CD4-positive, alpha-beta T cell treated with Interleukin-4 for 4 hours (primary cell): ENCODE results near the gene MYO1D.
"Not testable (repeated sequence)": the region's sequence is repeated elsewhere in the genome, so short reads cannot be mapped to it uniquely, and the experiment has no call there.

ENCODE experiments used
- DNase-seq: peaks from one replicate; pipeline ENCODE4 v3.0.0-alpha.2; 2020

The MYO1D gene

DNA sequence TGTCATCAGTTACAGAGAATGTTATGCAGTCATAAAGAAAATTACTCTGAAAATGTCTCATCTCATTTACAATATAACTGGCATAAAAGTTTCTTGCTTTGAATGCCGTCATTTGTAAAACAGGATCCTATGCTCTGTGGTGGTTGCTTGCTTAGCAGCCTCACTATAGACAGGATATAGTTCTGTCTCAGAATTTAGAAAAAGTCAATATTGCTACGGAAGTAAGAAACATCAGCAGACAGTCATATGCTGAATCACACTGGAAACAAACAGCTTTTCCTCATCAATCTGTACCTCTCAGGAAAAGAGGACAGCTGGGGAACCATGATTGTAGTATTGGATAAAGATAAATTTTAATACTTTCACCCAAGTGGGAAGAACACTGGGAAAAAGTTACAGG lies 105.5 kb downstream of the MYO1D start:
- DNase-seq: no peak

DNA sequence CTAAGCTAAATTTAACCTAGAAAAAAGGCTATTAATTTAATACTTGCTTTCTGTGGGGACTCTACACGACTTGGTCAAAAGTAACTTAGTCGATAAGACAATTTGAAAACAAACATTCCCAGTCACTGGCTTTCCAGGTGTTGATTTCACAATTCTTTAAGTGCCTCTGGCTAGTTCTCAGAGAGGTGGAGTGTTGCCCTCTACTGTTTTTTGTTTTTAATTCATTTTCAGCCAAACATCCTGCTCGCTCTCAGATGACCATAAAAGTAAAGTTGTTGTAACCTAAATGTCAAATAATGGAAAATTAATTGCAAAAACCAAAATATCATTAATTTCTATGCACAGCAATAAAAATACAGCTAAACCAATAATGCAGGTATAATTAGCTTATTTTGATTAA lies 107.1 kb downstream of the MYO1D start:
- DNase-seq: no peak

- DNase-seq: no peak
These were observed 113.0 kb downstream of the MYO1D start for GRCh38 chr17:32763855-32764439.

DNA sequence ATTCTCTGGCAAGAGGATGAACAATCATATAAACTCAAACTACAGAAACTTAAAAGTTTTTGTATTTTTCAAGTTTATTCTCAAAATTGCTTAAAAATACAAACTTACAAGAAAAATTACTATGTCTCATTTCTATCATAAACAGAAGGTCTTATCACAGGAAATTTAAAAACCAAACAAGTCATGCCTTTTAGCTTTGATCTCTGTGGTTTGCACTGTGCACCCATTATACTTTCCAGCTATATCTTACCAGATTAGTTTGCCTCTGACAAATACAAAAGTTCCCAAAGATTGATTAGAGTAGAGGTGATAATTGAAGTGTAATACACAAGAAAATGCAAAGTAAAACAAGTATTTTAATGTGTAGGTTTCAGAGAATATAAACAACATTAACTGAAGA lies 117.4 kb downstream of the MYO1D start:
- peak; percentile 13 for DNase-seq

- DNase-seq: no peak
These were observed 119.0 kb downstream of the MYO1D start for GRCh38 chr17:32757963-32758362.

- DNase-seq: no peak
These were observed 120.2 kb downstream of the MYO1D start for GRCh38 chr17:32756696-32757095.

GRCh38 chr17:32755045-32755805 lies 121.7 kb downstream of the MYO1D start:
- peak; percentile 55 for DNase-seq

- no peak for DNase-seq
These were observed 124.0 kb downstream of the MYO1D start for GRCh38 chr17:32752934-32753333.

GRCh38 chr17:32747856-32748255 lies 129.1 kb downstream of the MYO1D start:
- DNase-seq: no peak

DNA sequence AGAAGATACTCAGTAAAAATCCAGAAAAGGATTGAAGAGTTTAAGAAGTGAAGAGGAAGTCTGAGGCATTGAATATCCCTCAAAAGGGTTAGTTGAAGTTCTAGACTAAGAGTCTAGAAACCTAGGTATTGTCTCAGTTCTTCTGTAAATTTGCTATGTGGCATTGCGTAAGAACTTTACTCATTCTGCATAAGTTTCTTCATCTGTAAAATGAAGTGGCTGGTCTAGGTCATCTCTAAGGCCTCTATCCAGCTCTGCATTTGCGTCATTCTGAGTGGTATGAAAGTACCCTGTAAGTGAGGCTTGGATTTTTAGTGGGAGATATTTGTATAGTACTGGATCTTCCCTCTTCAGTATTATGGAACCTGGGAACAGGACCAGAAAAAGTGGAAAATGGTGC lies 130.2 kb downstream of the MYO1D start:
- DNase-seq: no peak

- no peak for DNase-seq
These were observed 130.6 kb downstream of the MYO1D start for GRCh38 chr17:32746280-32746679.

DNA sequence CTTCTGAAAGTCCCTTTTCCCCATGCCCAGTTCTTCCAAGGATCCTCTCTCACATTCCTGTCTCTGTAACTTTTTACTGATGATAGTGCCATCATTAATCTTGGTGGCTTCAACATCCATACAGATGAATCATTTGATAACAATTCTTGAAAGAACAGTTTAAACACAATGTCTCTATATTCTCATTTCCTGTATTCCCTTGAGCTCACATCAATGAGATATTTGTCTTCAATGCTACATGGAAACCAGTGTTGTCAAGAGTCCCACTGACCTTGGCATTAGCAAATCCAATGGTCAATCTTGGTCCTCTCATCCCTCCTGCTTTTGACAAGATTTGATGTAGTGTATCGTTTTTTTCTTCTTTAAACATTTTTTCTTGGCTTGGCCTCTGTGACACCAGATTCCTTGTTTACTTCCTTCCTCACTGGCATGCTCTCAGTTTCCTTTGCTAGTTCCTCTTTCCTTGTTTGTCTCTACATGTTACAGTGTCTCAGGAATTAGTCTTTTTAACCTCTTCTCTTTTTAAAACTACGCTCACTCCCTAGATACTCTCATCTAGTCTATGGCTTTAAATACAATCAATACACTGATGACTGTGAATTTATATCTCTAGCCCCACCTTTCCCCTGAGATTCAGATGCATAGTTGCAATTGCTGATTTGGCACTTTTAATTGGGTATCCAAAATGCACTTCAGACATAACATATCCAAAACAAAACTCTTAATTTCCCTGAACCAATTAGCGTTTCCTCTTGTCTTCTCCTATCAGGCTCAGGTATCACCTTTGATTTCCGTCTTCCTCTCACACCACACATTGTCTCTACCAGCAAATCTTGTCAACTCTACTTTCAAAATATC lies 134.0 kb downstream of the MYO1D start:
- DNase-seq: no peak

DNA sequence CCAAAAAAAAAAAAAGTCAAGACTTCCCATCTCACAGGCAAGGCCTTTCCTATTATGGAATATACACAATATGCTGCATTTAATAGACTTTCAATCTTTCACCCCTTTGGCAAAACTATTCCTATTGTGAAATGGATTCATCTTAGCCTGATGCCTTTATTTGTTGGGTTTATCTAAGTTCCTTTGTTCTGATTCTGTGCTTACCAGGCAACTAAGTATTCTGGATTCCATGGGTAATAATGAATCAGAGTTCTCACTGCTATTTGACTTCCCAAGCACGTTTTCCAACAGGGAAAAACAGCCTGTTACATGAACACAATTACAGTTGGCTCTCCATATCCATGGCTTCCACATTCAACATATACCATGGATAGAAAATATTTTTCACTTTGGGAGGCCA lies 135.5 kb downstream of the MYO1D start:
- DNase-seq: no peak

DNA sequence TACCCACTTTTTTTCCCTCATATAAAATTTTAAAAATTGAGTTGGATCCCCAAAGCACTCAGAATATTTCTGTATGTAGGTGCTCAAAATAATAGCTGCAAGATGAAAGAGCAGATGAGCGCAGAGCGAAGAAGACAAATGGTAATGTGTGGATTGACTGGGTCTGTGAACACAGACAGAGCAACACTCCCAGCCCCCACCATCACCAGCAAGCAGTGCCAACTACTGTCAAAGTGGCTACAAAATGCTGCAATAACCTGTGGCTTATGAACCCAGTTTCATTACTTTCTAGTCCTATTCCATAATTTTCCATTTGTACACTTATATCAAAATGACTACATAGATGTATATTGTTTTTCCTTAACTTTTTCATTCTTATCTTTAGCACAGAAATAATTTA lies 137.2 kb downstream of the MYO1D start:
- DNase-seq: no peak

- not testable (repeated sequence) for DNase-seq
These were observed 137.8 kb downstream of the MYO1D start for GRCh38 chr17:32739151-32739550.

DNA sequence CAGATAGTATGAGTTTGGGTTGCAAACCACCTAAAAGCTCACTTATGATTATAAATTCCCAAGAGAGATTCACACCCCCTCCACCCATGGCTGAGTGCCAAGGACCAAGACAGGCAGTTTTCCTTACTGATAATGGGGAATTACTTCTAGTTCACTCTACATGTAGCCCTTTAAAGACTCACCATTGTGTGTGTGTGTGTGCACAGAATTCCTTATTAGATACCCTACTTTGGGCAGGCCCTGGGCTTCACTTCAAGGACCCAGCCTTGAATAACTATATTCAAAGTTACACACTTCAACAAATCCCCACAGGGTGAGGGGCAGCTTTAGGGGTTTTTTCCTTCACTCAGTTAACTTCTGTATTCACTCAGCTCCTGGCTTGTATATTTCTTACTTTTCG lies 143.5 kb downstream of the MYO1D start:
- DNase-seq: no peak

GRCh38 chr17:32732900-32733299 lies 144.0 kb downstream of the MYO1D start:
- DNase-seq: no peak

- DNase-seq: no peak
These were observed 144.7 kb downstream of the MYO1D start for GRCh38 chr17:32732296-32732642.

GRCh38 chr17:32731556-32732295 lies 145.2 kb downstream of the MYO1D start:
- no peak for DNase-seq

DNA sequence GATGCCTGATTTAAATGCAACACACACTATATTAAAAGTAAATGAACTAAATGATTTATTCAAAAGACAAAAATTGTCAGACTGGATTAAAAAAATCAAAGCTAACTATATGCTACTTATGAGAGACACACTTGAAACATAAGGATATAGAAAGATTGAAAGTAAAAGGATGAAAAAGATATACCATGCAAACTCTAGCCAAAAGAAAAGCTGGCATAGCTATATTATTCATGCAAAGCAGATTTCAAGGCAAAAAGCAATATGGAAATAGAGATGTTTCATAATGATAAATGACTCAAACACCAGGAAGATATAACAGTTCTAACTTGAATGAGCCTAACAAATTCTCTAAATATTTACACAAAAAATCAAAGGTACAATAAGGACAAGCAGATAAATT lies 149.2 kb downstream of the MYO1D start:
- no peak for DNase-seq

GRCh38 chr17:32725697-32726096 lies 151.2 kb downstream of the MYO1D start:
- no peak for DNase-seq

DNA sequence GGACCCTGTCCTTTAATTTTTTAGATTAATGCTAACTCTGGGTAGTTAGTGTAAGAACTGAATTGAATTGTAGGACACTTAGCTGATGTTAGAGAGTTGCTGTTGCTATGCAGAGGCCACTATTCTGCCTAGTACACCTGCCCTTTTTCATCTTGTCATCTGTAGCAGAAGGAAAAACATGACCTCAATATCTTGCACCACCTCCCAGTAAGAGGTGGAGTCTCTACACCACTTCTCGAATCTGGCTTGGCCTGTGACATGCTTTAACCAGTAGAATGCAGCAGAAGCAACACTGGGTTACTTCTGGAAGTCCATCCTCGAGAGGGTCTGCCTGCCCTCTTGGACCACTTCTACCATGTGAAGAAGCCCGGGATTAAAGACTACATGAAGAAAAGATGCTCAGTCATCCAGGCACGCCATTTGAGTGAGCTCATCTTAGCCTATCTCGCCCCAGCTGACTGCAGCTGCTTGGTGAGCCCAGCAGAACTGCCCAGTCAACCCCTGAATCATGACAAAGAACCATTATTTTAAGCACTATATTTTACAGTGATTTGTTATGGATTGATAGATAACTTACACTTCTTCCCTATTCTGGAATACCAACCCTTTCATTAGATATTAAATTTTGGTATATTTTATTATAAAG lies 153.5 kb downstream of the MYO1D start:
- DNase-seq: no peak

DNA sequence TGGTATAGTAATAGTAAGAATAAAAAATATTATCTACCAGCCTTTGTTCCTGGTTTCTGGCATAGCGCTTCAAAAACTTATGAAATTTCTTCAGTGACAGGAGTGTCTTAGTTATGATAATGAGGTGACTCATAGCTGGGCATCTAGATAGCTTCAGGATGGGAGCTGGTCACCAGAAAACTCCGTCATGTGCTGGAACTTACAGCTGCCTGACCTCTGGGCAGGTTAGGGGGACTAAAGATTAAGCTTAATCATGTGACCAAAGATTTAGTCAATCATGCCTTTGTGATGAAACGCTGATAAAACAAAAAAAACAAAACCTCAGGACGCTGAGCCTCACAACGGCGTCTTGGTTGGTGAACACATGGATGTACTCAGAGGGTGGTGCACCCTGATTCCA lies 154.2 kb downstream of the MYO1D start:
- no peak for DNase-seq
